Measurements from ENCODE around the gene MRPL36.

MRPL36 gene

DNA sequence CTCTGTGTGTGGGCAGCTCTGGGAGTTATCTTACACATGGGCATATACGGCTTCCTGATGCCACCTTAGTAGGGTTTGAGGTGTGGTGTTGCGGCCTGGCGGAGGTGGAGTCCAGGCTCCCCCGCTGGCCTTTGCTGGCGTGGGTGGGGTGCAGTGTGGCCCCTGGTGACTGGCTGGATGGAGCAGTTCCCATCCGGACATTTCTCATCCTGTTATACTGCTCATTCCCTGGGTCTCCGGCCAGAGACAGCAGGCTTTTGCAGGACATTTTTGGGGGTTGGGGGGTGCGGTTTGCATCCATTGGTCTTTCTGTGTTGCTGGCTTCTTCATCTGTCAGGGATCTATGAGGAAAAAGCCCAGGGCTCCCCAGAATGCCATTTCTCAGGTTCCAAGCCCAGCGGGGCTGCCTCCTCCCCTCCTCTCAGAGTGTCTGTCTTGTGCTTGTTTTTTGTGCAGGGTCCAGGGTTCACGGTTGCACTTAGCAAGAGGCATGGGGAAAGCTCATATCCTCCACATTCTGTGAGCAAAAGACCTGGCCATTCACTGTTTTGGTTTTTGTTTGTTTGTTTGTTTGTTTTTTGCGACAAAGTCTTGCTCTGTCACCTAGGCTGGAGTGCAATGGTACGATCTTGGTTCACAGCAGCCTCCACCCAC, 23.9 kb upstream of the MRPL36 start:
- no peak for DNase-seq
- peaks cover 6% of the 10 kb centered on the region for H3K4me1 ChIP-seq
- TF ChIP-seq, protein P1, sequence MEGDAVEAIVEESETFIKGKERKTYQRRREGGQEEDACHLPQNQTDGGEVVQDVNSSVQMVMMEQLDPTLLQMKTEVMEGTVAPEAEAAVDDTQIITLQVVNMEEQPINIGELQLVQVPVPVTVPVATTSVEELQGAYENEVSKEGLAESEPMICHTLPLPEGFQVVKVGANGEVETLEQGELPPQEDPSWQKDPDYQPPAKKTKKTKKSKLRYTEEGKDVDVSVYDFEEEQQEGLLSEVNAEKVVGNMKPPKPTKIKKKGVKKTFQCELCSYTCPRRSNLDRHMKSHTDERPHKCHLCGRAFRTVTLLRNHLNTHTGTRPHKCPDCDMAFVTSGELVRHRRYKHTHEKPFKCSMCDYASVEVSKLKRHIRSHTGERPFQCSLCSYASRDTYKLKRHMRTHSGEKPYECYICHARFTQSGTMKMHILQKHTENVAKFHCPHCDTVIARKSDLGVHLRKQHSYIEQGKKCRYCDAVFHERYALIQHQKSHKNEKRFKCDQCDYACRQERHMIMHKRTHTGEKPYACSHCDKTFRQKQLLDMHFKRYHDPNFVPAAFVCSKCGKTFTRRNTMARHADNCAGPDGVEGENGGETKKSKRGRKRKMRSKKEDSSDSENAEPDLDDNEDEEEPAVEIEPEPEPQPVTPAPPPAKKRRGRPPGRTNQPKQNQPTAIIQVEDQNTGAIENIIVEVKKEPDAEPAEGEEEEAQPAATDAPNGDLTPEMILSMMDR (IDR thresholded peaks at IDR 0.05; ENCODE audit: low read depth, low read length): no peak
- H3K36me3 ChIP-seq: peaks cover 47% of the 10 kb centered on the region
- no peaks in the 10 kb centered on the region for H3K9me3 ChIP-seq
- no peak overlapping the region for H3K4me3 ChIP-seq (ENCODE audit: low read depth, low read length)
- no peaks in the 10 kb centered on the region for H3K27me3 ChIP-seq

DNA sequence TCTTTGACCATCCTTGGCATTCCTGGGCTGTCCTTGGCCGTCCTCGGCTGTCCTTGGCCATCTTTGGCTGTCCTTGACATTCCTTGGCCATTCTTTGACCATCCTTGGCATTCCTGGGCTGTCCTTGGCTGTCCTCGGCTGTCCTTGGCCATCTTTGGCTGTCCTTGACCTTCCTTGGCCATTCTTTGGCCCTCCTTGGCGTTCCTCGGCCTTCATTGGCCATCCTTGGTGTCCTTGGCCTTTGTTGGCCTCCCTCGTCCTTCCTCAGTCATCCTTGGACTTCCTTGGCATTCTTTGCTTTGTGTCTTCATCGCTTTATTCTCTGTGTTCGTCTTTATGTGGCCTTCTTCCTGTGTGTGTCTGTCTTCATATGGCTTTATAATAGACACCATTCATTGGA, 22.2 kb upstream of the MRPL36 start:
- DNase-seq: no peak
- peaks cover 59% of the 10 kb centered on the region for H3K36me3 ChIP-seq
- peaks cover 6% of the 10 kb centered on the region for H3K4me1 ChIP-seq
- TF ChIP-seq, protein P1 (IDR thresholded peaks at IDR 0.05; ENCODE audit: low read depth, low read length): no peak
- no peaks in the 10 kb centered on the region for H3K27me3 ChIP-seq
- no peaks in the 10 kb centered on the region for H3K9me3 ChIP-seq
- H3K4me3 ChIP-seq (ENCODE audit: low read depth, low read length): no peak overlapping the region

DNA sequence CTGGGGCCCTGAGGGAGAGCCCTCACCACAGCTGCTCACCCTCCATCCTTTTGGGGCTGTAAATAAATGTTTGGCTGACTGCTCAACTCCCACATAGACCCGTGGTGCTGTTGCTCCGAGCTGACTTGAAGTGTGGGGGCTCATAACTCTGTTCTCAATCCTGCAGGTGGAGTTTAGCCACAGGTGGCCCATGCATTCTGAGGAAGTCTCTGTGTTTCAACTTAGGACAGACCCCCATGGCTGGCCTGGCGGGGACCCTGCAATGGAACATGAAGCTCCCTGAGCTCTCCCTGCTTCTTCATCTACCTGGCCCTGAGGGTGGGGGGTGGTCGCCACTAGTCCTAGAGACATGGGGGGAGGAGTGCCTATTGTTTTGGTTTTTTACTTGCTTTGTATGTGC, 21.3 kb upstream of the MRPL36 start:
- DNase-seq: no peak
- no peaks in the 10 kb centered on the region for H3K4me1 ChIP-seq
- H3K4me3 ChIP-seq (ENCODE audit: low read depth, low read length): no peak overlapping the region
- H3K9me3 ChIP-seq: no peaks in the 10 kb centered on the region
- TF ChIP-seq, protein P1 (IDR thresholded peaks at IDR 0.05; ENCODE audit: low read depth, low read length): no peak
- peaks cover 65% of the 10 kb centered on the region for H3K36me3 ChIP-seq
- no peaks in the 10 kb centered on the region for H3K27me3 ChIP-seq

DNA sequence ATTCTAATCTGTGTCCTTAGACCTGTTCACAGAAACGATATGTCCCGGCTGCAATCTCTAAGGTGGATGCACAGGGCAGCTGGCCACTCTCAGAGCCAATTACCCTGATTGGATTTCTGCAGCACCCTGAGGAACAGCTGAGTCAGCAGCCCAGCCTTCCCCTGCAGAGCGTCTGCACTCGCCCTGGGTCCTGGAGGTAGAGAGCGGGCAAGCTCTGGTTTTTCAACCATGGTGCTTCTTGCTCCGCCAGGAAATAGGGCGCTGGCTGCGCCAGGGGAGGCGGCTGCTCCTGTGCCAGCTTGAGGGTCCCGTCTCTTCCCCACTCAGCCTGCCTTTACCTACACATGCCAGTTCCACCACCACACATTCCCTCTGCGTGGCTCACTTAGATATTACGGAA, 20.7 kb upstream of the MRPL36 start:
- H3K36me3 ChIP-seq: peaks cover 66% of the 10 kb centered on the region
- no peaks in the 10 kb centered on the region for H3K9me3 ChIP-seq
- TF ChIP-seq, protein P1 (IDR thresholded peaks at IDR 0.05; ENCODE audit: low read depth, low read length): no peak
- no peak for DNase-seq
- no peaks in the 10 kb centered on the region for H3K27me3 ChIP-seq
- no peak overlapping the region for H3K4me3 ChIP-seq (ENCODE audit: low read depth, low read length)
- no peaks in the 10 kb centered on the region for H3K4me1 ChIP-seq

DNA sequence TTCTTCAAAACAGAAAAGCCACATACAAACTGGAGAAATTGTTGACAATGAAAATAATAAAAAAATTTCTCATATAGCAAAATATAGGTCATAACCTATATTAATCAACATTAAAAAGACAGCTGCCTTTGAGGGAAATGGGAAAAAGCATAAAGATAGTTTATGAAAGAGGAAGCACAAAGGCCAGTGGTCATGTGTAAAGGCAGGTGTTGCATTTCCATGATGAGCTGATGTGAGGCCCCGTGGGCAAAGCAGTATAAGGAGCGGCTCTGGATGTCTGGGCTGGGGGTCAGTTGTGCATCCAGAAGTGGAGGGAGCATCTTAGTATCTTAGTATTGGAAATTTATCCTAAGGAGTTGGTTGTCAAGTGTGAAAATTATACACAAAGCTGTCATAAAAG, 19.8 kb upstream of the MRPL36 start:
- TF ChIP-seq, protein P1 (IDR thresholded peaks at IDR 0.05; ENCODE audit: low read depth, low read length): no peak
- DNase-seq: no peak
- Histone ChIP-seq H3K4me3 (ENCODE audit: low read depth, low read length) (no peak overlapping the region), H3K9me3 (no peaks in the 10 kb centered on the region), H3K4me1 (no peaks in the 10 kb centered on the region), H3K27me3 (no peaks in the 10 kb centered on the region), H3K36me3 (peaks cover 69% of the 10 kb centered on the region)

DNA sequence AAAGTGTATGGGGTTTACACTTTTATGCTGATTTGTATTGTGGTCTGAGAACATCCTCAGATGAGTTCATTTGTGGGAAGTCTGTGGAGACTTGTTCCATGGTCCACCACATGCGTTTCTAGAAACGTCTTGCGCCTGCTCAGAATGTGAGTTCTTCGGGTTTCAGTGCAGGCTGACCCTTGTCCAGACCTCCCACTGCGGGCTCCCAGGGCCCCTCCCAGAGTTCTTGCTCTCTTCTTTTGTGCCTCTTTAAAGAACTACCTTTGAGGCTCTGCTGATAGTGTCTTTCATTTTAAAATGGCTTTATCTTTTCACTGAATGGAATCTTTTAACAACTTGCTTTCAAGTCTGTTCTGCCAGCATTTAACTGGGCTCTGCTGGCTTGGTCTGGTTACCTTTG, 19.1 kb upstream of the MRPL36 start:
- H3K4me1 ChIP-seq: no peaks in the 10 kb centered on the region
- peaks cover 75% of the 10 kb centered on the region for H3K36me3 ChIP-seq

More for the DNA sequence above, 19.1 kb upstream of the MRPL36 start:
- Histone ChIP-seq H3K27me3 (no peaks in the 10 kb centered on the region), H3K4me3 (ENCODE audit: low read depth, low read length) (no peak overlapping the region), H3K9me3 (no peaks in the 10 kb centered on the region)
- no peak for DNase-seq
- TF ChIP-seq, protein P1 (IDR thresholded peaks at IDR 0.05; ENCODE audit: low read depth, low read length): no peak
